Gastroesophageal sphincter (tissue), 3 donors: ENCODE results near the gene PON1.

ENCODE experiments used
- POLR2A ChIP-seq, 2 donors: fragments of 450-650 bp; IDR thresholded peaks; one replicate each; pipeline ENCODE4 v1.6.1; 2017; ENCODE audit warnings: antibody characterized with exemption in 2 of 2, mild to moderate bottlenecking in 2 of 2, moderate library complexity in 1 of 2
- TF ChIP-seq, protein P1 (sequence below), 4 experiments: fragments of 200-600 bp in 2 of 4; fragments of 450-650 bp in 2 of 4; sonication (generic) in 1 of 4; IDR thresholded peaks; one replicate each; pipeline ENCODE4 v1.5.1; 2017 to 2019; ENCODE audit warnings: antibody characterized with exemption in 4 of 4, mild to moderate bottlenecking in 2 of 4, moderate library complexity in 2 of 4

GRCh38 chr7:95250571-95250970, 73.8 kb downstream of the PON1 start:
- TF ChIP-seq, protein P1, sequence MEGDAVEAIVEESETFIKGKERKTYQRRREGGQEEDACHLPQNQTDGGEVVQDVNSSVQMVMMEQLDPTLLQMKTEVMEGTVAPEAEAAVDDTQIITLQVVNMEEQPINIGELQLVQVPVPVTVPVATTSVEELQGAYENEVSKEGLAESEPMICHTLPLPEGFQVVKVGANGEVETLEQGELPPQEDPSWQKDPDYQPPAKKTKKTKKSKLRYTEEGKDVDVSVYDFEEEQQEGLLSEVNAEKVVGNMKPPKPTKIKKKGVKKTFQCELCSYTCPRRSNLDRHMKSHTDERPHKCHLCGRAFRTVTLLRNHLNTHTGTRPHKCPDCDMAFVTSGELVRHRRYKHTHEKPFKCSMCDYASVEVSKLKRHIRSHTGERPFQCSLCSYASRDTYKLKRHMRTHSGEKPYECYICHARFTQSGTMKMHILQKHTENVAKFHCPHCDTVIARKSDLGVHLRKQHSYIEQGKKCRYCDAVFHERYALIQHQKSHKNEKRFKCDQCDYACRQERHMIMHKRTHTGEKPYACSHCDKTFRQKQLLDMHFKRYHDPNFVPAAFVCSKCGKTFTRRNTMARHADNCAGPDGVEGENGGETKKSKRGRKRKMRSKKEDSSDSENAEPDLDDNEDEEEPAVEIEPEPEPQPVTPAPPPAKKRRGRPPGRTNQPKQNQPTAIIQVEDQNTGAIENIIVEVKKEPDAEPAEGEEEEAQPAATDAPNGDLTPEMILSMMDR (IDR thresholded peaks at IDR 0.05) = no peak
- no peak for TF ChIP-seq POLR2A (IDR thresholded peaks at IDR 0.05)
